GM04504 (cell line): Measurements from ENCODE around the gene UNC79.
"Not testable (repeated sequence)": the region's sequence is repeated elsewhere in the genome, so short reads cannot be mapped to it uniquely, and the experiment has no call there.

Experiments used
- DNase-seq: peaks from one replicate; pipeline ENCODE4 v3.0.0-alpha.2; 2012; ENCODE audit warnings: low read depth

The UNC79 gene

DNA sequence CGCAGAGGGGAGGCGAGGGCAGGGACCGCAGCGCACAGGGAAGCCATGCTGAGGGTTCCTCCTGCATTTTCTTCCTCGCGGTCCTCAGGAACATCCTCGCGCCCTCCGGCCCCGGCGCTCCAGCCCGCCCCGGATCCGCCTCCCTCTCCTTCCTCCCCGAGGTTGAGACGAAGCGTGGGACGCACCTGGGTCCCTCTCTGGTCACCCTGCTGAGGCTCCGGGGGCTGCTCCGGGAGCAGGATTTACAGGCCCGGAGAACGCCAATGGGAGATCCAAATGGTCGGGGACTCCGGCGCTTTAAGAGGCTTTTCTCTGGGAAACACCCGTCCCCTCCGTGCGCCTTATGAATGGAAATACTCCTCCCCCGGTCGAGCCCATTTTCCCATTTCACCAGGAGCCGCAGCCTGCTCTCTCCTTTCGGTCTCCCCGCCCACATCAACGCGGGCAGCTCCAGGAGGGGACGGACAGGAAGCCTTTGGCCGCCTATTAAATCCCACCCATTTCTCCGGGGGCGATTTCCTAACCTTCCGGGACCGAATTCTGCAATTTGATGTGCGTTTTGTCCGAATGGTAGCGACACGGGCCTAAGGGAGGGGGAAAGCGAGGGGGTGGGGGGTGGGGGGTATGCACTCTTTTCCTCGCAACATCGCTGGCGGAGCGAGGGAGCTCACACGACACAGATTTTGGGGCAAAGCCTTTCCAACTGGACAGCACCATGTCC lies at the start of gene UNC79:
UNC79 (plus strand) TSS at position 625 of the 721 bp plus-strand sequence; CDS start at position 716, 91 bp downstream.
- DNase-seq, result no peak

DNA sequence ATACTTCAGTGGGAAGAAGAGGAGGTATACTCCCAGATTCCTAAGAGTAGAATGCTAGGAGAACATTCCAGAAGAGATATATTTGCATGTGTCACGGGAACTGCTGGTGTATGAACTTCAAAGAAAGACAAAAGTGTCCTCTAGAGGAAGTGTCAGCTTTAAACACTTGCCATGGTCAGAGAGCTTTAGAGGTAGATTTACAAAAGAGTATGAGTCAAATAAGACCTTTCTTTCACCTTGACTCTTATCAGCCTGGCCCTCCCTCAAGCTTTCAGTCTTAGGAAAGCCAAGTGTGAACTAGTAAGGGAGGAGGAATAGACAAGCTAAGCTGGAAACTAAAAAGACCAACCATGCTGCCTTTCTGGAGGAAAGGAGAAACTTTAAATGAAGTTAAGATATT lies 49.1 kb upstream of the UNC79 start:
- no peak for DNase-seq

DNA sequence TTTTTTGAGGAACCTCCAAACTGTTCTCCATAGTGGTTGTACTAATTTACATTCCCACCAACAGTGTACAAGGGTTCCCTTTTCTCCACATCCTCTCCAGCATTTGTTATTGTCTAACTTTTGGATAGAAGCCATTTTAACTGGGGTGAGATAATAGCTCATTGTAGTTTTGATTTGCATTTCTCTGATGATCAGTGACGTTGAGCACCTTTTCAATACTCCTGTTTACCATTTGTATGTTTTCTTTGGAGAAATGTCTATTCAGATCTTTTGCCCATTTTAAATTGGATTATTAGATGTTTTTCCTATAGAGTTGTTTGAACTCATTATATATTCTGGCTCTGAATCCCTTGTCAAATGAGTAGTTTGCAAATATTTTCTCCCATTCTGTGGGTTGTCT lies 46.5 kb upstream of the UNC79 start:
- DNase-seq, result not testable (repeated sequence)

DNA sequence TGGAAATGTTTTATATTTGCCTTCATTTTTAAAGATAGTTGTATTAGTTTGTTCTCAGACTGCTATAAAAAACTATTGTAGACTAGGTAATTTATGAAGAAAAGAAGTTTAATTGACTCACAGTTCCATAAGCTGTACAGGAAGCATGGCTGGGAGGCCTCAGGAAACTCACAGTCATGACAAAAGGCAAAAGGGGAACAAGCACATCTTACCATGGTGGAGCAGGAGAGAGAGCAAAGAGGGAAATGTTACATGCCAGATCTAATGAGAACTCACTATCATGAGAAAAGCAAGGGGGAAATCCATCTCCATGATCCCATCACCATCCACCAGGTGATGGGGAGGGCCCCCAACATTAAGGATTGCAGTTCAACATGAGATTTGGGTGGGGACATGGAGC lies 35.5 kb upstream of the UNC79 start:
- DNase-seq, result no peak

DNA sequence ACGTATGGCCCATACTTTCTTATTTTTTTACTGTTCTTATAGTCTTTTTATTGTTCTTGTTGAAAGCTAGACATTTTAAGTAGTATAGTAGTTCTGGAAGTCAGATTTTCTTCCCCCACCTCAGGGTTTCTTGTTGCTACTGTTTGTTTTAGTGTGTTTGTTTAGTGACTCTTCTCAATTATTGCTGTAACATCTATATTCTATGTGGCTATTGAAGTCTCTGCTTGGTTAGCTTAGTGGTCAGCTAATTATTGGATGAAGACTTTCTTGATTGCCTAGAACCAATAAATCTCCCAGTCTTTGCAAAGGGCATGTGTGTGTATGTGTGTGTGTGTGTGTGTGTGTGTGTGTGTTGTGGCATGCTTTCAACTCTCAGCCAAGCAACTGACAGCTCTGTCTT lies 34.3 kb upstream of the UNC79 start:
- DNase-seq, result no peak

DNA sequence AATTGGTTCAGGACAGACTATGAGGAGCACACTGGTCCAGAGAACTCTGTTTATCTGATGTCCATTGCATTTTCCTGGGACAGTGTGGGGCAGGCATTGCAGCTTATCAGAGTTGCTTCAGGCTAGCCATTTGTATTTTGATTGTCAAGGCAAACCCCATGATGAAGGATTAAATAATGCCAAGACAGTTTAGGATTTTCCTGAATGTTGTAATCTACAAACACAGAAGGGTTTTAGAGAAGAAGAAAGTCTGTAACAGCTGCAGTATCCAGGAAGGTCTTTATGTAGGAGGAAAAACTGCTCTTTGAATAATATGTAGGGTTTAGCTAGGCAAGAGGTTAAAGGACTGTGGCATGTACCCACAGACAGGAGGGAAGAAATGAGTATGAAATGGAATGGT lies 32.2 kb upstream of the UNC79 start:
- DNase-seq, result no peak

DNA sequence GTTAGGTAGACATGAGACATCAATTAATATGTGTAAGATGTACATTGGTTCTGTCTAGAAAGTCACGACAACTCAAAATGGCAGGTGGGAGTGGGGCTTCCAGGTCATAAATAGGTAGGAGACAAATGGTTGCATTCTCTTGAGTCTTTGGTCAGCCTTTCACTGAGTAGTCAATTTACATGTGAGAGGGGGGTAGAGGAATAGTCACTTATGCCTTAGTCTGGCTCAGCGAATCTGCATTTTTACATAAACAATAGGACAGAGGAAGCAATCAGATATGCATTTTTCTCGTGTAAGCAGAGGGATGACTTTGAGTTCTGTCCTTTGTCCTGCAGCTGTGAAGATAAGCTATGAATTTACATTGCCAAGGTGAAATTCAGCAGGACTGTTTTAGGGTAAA lies 27.8 kb upstream of the UNC79 start:
- DNase-seq, result no peak

DNA sequence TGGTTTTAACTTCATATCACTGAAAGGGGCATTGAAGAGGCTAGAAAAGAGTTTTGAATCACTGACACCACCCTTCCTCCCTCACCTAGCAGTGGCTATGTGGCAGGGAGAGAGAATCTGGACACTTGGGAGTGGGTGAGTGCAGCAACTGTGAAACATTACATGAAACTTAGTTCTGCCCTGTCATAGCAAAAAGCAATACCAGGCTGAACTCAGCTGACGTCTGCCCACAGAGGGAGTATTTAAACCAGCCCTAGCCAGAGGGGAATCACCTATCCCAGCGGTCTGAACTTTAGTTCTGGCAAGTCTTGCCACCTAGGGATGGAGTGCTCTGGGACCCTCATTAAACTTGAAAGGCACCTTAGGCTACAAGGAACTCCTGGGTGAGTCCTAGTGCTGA lies 20.7 kb upstream of the UNC79 start:
- no peak for DNase-seq

DNA sequence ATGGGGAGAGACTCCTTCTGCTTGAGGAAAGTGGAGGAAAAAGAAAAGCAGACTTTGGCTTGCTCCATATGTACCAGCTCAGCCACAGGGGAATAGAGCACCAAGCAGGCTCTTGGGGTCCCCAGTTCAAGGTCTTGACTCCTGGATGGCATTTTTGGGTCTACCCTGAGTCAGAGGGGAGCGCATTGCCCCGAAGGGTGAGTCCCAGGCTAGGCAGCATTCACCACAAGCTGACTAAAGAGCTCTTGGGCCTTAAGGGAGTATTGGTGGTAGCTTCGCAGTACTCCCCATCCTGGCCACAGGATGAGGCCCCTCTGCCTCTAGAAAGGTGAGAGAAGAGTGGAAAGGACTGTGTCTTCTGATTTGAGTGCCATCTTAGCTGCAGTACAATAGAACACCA lies 19.8 kb upstream of the UNC79 start:
- no peak for DNase-seq

DNA sequence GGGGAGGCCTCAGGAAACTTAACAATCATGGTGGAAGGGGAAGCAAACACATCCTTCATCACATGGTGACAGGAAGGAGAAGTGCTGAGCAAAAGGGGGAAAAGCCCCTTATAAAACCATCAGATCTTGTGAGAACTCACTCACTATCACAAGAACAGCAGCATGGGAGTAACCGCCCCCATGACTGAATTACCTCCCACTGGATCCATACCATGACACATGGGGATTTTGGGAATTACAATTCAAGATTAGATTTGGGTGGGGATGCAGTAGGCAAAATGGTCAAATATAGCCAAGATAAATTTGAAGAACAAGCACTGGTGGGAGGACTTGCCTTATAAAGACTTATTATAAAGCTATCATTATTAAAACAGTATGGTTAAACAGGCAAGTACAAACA lies 5.6 kb upstream of the UNC79 start:
- DNase-seq, result not testable (repeated sequence)

DNA sequence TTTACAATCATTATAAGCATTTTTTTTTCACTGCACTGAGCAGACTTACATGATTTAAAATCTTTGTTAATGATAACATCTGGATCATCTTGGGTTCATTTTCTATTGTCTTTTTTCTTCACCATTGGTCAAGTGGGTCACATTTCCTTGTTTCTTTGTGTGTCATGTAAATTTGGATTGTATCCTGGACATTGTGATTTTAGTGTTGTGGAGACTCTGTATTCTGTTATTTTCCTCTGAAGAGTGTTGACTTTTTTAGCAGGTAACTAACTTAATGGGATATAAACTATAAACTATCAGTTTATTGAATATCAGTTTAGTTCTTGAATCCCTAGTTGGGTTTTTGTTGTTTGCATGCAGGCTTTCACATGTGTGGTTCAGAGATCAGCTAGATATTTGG lies 4.0 kb upstream of the UNC79 start:
- DNase-seq, result no peak

DNA sequence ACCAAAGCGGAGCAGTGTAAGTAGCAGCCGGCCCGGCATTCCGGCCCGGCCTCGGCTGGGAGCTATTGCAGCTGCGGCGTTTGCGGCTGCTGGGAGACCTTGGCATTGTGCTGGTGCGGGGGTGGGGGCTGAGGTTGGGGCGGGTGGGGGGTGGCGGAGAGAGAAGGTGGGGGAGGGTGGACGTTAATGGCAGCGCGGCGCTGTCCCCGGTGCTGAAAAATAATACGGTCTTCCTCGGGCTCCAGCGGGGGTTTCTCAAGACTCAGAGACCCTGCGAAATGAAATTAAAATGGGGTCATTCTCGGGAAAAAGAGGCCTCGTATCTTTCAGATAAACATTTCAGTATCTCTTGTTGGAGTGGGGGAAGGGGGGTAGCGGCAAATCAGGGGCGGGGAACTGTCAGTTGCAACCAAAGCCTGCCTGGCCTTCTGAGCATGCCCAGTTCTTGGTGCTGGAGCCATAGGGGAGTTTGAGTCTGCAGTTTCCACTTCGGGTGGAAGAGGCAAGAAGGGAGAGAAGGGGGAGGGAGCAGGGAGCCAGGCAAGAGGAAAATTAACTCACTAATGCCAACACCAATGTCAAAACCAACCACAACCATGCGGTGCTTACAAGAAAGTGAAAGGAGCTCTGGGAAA lies 414 bp downstream of the UNC79 start:
- no peak for DNase-seq

DNA sequence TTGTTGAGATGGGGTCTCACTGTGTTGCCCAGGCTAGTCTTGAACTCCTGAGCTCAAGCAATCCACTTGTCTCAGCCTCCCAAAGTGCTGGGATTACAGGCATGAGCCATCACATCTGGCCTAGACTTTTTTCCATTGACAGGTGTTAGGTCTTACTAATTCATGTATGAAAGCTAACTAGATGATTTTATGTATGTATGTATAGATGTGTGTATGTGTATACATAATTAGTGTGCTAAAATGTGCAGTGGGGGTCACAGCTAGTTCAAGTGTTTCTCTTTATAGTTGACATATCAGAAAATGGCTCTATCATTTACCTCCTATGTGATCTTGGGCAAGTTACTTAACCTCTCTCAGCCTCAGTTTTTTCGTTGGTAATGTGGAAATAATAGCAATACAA lies 23.5 kb downstream of the UNC79 start:
- DNase-seq, result no peak

DNA sequence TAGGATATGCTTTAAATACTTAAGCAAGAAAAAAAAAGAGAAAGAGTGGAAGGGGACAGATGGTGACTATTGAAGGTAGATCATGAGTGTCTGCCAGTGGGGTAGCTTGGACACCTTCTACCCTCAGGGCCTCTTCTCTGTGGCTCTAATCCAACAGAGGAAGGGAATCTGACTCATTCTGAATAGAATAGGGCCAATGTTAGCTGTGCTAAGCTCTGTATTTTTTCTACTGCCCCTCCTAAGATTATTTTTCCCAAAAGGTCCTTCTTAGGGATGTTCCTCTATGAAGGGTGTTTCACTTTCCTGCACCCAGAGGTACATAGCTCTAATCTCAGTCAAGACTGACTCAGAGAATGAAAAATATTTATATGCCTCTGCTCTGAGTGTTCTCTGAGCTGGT lies 25.6 kb downstream of the UNC79 start:
- DNase-seq, result no peak

DNA sequence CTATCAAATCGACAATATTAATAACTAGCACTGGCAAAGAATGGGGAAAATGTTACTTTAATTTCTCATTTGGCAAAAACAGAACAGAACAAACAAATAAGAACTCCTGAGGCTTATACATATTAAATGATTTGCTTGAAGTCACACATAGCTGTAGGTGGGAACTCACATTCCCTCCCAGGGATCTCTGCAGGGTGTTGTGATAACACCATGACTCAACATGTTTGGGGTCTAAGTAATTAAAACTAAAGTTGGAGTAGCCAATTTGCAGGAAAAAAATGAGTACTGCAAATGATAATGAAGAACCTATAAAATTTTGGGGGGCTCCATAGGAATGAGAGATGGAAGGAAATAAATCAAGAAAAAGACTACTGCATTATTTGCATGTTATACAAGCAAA lies 27.5 kb downstream of the UNC79 start:
- no peak for DNase-seq

DNA sequence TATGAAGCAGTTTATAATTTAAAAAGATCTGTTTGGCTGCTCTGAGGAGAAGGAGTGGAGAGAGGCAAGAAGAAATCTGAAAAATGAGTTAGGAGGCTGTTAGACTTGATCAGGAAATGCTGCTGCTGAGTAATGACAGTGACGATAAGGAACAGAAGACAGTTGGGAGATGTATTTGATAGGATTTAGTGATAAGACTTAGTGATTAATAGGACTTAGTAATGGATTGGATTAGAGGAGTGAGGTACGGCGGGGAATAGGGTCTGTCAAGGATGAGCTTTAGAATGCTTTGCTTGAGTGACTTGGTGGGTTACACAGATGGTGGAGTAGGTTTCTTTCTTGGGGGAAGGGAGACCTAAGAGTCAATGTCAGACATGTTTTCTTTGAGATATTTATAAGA lies 31.7 kb downstream of the UNC79 start:
- no peak for DNase-seq

DNA sequence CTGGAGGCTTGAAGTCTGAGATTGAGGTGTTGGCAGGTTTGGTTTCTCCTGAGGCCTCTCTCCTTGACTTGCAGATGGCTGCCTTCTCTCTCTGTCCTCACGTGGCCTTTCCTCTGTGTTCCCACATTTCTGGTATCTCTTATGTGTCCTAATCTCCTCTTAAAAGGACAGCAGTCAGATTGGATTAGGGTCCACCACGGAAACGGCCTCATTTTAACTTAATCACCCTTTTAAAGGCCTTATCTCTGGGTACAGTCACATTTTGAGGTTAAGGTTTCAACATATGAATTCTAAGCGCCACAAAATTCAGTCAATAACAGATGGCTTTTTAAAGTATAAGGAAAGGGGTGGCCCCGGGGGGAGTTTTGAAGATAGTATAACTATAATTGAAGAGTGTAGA lies 33.5 kb downstream of the UNC79 start:
- DNase-seq, result no peak

DNA sequence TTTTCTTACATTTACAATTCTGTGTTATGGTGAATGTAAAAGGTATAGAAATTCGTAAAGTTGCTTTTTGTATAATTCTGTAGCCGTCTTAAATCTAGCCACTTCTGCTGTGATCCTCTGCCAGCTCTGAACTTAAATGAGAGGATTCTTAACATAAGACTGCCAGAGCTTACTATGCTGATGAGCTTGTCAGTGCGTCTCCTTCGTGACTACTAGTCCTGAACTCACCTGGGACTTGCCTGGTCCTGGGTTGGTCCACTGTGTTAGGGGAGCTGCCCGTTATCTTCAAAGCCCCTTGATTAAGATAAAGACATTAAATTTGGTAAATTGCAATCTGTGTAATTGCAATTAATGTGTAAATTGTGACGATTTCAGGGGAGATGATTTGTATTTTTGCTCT lies 44.7 kb downstream of the UNC79 start:
- DNase-seq, result no peak

DNA sequence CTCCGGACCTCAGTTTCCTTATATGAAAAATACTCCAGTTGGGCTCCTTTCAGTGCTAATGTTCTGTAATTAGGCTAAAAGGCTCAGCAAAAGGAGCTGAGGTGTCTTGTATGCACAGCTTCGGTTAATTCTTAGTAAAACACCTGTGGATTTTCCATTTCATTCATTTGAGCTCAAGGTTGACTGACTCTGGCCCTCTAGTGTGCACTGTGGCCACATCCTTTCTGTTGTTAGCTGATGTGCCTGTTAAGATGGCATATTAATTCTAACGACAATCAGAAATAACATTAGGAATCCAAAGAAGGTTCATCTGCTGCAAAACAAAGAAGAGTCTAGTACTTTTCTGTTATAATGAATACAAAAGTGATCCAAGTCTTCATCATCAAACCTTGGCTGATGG lies 45.6 kb downstream of the UNC79 start:
- no peak for DNase-seq

DNA sequence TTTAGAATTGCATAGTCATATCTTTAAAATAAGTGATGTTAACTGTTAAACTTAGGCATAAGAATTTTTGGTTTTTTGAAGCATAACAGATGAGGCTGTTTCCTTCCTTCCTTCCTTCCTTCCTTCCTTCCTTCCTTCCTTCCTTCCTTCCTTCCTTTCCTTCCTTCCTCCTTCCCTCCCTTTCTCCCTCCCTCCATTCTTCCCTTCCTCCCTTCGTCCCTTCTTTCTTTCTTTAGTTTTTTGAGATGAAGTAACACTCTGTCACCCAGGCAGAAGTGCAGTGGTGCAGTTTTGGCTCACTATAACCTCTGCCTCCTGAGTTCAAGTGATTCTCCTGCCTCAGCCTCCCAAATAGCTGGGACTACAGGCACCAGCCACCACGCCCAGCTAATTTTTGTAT lies 48.3 kb downstream of the UNC79 start:
- DNase-seq, result not testable (repeated sequence)

DNA sequence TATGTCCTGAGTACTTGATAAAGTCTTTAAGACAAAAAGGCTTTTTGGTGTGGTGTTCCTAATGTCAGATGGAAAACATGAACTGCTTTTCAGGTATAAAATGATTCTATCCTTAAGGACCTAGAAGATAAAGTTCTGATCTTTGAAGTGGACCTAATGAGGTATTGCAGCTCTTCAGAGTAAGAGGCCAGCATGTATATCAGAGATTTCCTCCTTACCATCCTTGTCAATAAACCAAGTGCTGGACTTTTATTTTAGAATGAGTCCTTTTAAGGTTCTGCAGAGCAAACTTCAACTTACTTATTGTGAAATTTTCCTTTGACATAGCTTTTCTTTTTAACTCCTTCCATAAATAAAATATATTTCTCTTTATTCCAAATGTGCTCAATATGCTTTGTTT lies 50.1 kb downstream of the UNC79 start:
- no peak for DNase-seq

DNA sequence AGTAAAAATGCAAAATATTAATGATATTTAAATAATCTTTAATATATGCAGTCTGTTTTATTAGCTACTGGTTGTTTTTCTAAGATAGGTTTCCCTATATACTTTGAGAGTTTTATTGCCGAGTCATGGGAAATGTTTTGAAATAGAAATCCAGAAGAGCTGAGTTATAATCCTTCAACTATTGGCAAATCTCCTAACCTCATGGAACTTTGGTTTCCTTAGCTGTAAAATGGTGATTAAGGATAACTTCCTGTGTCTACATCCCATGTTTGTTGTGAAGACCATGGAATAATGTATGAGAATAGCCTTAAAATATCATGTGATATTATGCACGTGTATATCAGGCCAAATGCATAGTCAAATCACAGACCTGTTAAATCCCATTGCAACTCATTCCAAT lies 51.0 kb downstream of the UNC79 start:
- DNase-seq, result no peak

DNA sequence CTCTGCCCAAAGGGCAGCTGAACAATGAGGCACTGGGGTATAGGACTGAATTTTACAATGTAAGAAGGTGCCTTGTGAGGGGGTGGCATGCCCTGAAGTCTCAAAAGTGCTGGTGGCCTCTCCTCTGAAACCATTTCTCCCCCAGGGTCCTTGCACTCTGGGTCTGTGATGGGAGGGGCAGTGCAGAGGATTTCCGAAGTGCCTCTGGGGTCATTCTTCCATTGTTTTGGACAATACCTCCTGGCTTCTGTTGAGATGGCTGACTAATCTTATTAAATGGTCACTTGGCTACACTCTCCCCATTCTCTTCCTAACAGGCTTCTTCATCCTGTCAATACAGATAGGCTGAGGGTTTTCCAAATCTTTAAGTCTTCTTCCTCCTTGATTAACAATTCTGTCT lies 59.3 kb downstream of the UNC79 start:
- DNase-seq, result no peak

DNA sequence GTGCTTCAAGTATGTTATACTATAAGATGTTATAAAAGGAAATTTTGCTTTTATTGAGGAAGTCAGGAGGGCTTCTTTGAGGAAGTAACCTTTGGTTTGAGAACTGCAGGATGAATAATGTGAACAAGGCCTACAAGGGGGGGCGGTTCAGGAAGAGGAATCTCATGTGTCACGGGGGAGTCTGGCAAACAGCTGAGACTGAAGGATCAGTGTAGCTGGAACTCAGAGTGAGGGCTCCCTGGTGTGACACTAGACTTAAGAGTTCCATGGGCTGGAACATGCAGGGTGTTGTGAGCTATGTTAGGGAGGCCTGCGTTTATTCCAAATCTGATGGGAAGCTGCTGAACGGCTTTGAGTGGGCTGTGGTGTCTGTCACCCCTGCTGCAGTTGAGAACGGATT lies 62.3 kb downstream of the UNC79 start:
- DNase-seq, result no peak
